ENCODE data around the gene GPRC5C.

GPRC5C gene

GRCh38 chr17:74408815-74409214 lies 23.1 kb upstream of the GPRC5C start:
- TF ChIP-seq ZFX (IDR thresholded peaks at IDR 0.05), result no peak
- TF ChIP-seq CTCF (conservative IDR thresholded peaks at IDR 0.05), result no peak
- H3K27ac ChIP-seq, result no peak overlapping the region

- no peak overlapping the region for H3K27ac ChIP-seq
- TF ChIP-seq CTCF (conservative IDR thresholded peaks at IDR 0.05), result no peak
- TF ChIP-seq ZFX (IDR thresholded peaks at IDR 0.05), result no peak
These were observed 21.9 kb upstream of the GPRC5C start for GRCh38 chr17:74410001-74410443.

- no peak for TF ChIP-seq CTCF (conservative IDR thresholded peaks at IDR 0.05)
- no peak for TF ChIP-seq ZFX (IDR thresholded peaks at IDR 0.05)
- no peak overlapping the region for H3K27ac ChIP-seq
These were observed 19.3 kb upstream of the GPRC5C start for GRCh38 chr17:74412581-74412980.

GRCh38 chr17:74413491-74413890 lies 18.4 kb upstream of the GPRC5C start:
- H3K27ac ChIP-seq, result no peak overlapping the region
- TF ChIP-seq ZFX (IDR thresholded peaks at IDR 0.05) (no peak), CTCF (conservative IDR thresholded peaks at IDR 0.05) (no peak)

- no peak for TF ChIP-seq ZFX (IDR thresholded peaks at IDR 0.05)
- TF ChIP-seq CTCF (conservative IDR thresholded peaks at IDR 0.05), result no peak
- H3K27ac ChIP-seq, result no peak overlapping the region
These were observed 17.4 kb upstream of the GPRC5C start for GRCh38 chr17:74414510-74414909.

GRCh38 chr17:74415608-74416396 lies 16.1 kb upstream of the GPRC5C start:
- TF ChIP-seq CTCF (conservative IDR thresholded peaks at IDR 0.05) (no peak), ZFX (IDR thresholded peaks at IDR 0.05) (no peak)
- no peak overlapping the region for H3K27ac ChIP-seq

- H3K27ac ChIP-seq, result no peak overlapping the region
These were observed 14.5 kb upstream of the GPRC5C start for GRCh38 chr17:74417178-74418045.

More at GRCh38 chr17:74417178-74418045, 14.5 kb upstream of the GPRC5C start:
- TF ChIP-seq CTCF (conservative IDR thresholded peaks at IDR 0.05) (no peak), ZFX (IDR thresholded peaks at IDR 0.05) (no peak)
